Smooth muscle cell (in vitro differentiated cells): ENCODE results near the gene C15orf39. TPM values are rescaled to one million over a fixed set of nuclear protein-coding genes. Genes with fewer than 3 reads are reported as not detected.

Experiments
- DNase-seq: peaks from one replicate; lab custom pipeline; 2025; ENCODE audit not compliant: unreplicated experiment; lab: John Stamatoyannopoulos, UW
- H2AFZ ChIP-seq: fragments of 200-600 bp; sonication (generic); 2 replicates; pipeline ENCODE4 v1.6.0; 2016; ENCODE audit warnings: antibody characterized with exemption, low read depth, mild to moderate bottlenecking
- H3F3A ChIP-seq: fragments of 200-600 bp; sonication (generic); 2 replicates; pipeline ENCODE4 v1.6.0; 2017; ENCODE audit warnings: antibody characterized with exemption, low read depth
- H3K27ac ChIP-seq: fragments of 200-600 bp; sonication (generic); 2 replicates; pipeline ENCODE4 v1.5.1; 2016; ENCODE audit warnings: low read depth, mild to moderate bottlenecking
- H3K27me3 ChIP-seq: fragments of 200-600 bp; sonication (generic); 2 replicates; pipeline ENCODE4 v1.6.1; 2016; ENCODE audit warnings: low read depth, mild to moderate bottlenecking
- H3K36me3 ChIP-seq: fragments of 200-600 bp; sonication (generic); 2 replicates; pipeline ENCODE4 v1.5.1; 2016; ENCODE audit warnings: low read depth
- H3K4me1 ChIP-seq: fragments of 200-600 bp; sonication (generic); 2 replicates; pipeline ENCODE4 v1.5.1; 2016; ENCODE audit warnings: low read depth
- H3K4me2 ChIP-seq: fragments of 200-600 bp; sonication (generic); 2 replicates; pipeline ENCODE4 v1.6.0; 2016; ENCODE audit warnings: mild to moderate bottlenecking
- H3K4me3 ChIP-seq: fragments of 200-600 bp; sonication (generic); 2 replicates; pipeline ENCODE4 v1.5.1; 2016; ENCODE audit warnings: mild to moderate bottlenecking
- H3K79me2 ChIP-seq: fragments of 200-600 bp; sonication (generic); 2 replicates; pipeline ENCODE4 v1.6.0; 2016; ENCODE audit warnings: low read depth, mild to moderate bottlenecking
- H3K9ac ChIP-seq: fragments of 200-600 bp; sonication (generic); 2 replicates; pipeline ENCODE4 v1.6.0; 2016; ENCODE audit warnings: low read depth
- H3K9me3 ChIP-seq: fragments of 200-600 bp; sonication (generic); replicated peaks from 2 replicates; pipeline ENCODE4 v1.5.1; 2016; ENCODE audit warnings: low read depth
- H4K20me1 ChIP-seq: fragments of 200-600 bp; sonication (generic); 2 replicates; pipeline ENCODE4 v1.6.0; 2016; ENCODE audit warnings: low read depth
- CTCF ChIP-seq: fragments of 200-600 bp; sonication (generic); IDR thresholded peaks from 2 replicates; pipeline ENCODE4 v1.5.1; 2017; ENCODE audit warnings: borderline replicate concordance, mild to moderate bottlenecking, antibody characterized with exemption; ENCODE audit not compliant: insufficient read depth, poor library complexity, severe bottlenecking
- WGBS: methylation state at CpG from one replicate; pipeline ENCODE4 v1.1.7; 2016; ENCODE audit warnings: low lambda C conversion rate; 5-methylcytosine and 5-hydroxymethylcytosine counted together
- polyA plus RNA-seq: library from polyadenylated mRNA; unstranded; fragments of >200 nt; fragmentation: Nextera tagmentation; extraction: Ambion mirVana; gene quantifications from 2 replicates; pipeline ENCODE4 v1.2.1, GENCODE V29; 2016
- total RNA-seq: library from RNA; depleted of rRNA; stranded (reverse); fragments of >200 nt; gene quantifications from 2 replicates; pipeline ENCODE4 v1.2.3, GENCODE V29; 2014

The C15orf39 gene
- total and polyA plus RNA-seq, 2 experiments from 2014 or later: 8.4 to 9.3 TPM

GRCh38 chr15:75213212-75213767 lies 11.6 kb downstream of the C15orf39 start:
- Histone ChIP-seq H2AFZ (no peak overlapping the region), H3K4me1 (no peaks in the 10 kb centered on the region), H3F3A (no peaks in the 10 kb centered on the region), H3K27ac (no peak overlapping the region), H3K27me3 (no peaks in the 10 kb centered on the region), H3K4me2 (no peak overlapping the region), H3K4me3 (no peak overlapping the region), H3K79me2 (peaks cover 37% of the 10 kb centered on the region), H3K9ac (no peak overlapping the region), H3K9me3 (no peaks in the 10 kb centered on the region), H3K36me3 (no peaks in the 10 kb centered on the region), H4K20me1 (peaks cover 74% of the 10 kb centered on the region)
- WGBS: 93% methylated on average over 12 of the region's 12 CpGs
- DNase-seq: no peak
- TF ChIP-seq CTCF: no peak

- Histone ChIP-seq H3K79me2 (peaks cover 32% of the 10 kb centered on the region), H3F3A (no peaks in the 10 kb centered on the region), H4K20me1 (peaks cover 69% of the 10 kb centered on the region), H3K4me2 (no peak overlapping the region), H3K36me3 (no peaks in the 10 kb centered on the region), H3K4me1 (no peaks in the 10 kb centered on the region), H3K9ac (no peak overlapping the region), H3K4me3 (no peak overlapping the region), H3K27ac (no peak overlapping the region), H3K9me3 (no peaks in the 10 kb centered on the region), H2AFZ (no peak overlapping the region), H3K27me3 (no peaks in the 10 kb centered on the region)
- no peak for DNase-seq
- no peak for TF ChIP-seq CTCF
- WGBS: 89% methylated on average over 9 of the region's 9 CpGs
Observed at GRCh38 chr15:75213768-75214221, 12.1 kb downstream of the C15orf39 start.

- Histone ChIP-seq H3K27me3 (no peaks in the 10 kb centered on the region), H3K27ac (no peak overlapping the region), H3K4me1 (no peaks in the 10 kb centered on the region), H3F3A (no peaks in the 10 kb centered on the region), H3K9me3 (no peaks in the 10 kb centered on the region), H3K79me2 (peaks cover 25% of the 10 kb centered on the region), H4K20me1 (peaks cover 62% of the 10 kb centered on the region), H3K4me2 (no peak overlapping the region), H2AFZ (no peak overlapping the region), H3K4me3 (no peak overlapping the region), H3K36me3 (no peaks in the 10 kb centered on the region), H3K9ac (no peak overlapping the region)
- TF ChIP-seq CTCF: no peak
- no peak for DNase-seq
- WGBS: 82% methylated on average over 13 of the region's 13 CpGs
Observed at GRCh38 chr15:75214293-75215096, 12.8 kb downstream of the C15orf39 start.
